DMS153 treated with DMSO at 0.1 percent for 48 hours (cell line): ENCODE results near the gene CPA3.

Experiments
- DNase-seq: peaks from one replicate; lab custom pipeline; 2025; ENCODE audit not compliant: unreplicated experiment; lab: John Stamatoyannopoulos, UW

The CPA3 gene

DNA sequence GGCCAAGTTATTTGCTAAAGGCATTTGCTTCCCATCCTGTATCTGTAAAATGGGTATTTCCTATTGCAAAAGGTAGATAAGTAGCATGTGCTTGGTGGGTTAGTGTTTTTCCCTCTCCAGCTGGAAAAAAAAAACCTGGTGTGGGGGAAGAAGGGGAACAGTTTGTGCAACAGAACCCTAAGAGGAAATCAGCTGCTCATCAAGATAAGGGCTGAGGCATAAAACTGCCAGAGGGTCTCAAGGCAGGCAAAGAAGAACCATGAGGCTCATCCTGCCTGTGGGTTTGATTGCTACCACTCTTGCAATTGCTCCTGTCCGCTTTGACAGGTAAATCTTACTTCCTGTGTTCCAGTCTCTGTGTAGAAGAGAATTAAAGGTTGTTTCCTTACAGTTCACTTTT is at the start of gene CPA3:
Gene CPA3 (plus strand): TSS at position 248 of the 400 bp plus-strand sequence. CDS start 12 bp downstream, at position 260.
- DNase-seq, result no peak

DNA sequence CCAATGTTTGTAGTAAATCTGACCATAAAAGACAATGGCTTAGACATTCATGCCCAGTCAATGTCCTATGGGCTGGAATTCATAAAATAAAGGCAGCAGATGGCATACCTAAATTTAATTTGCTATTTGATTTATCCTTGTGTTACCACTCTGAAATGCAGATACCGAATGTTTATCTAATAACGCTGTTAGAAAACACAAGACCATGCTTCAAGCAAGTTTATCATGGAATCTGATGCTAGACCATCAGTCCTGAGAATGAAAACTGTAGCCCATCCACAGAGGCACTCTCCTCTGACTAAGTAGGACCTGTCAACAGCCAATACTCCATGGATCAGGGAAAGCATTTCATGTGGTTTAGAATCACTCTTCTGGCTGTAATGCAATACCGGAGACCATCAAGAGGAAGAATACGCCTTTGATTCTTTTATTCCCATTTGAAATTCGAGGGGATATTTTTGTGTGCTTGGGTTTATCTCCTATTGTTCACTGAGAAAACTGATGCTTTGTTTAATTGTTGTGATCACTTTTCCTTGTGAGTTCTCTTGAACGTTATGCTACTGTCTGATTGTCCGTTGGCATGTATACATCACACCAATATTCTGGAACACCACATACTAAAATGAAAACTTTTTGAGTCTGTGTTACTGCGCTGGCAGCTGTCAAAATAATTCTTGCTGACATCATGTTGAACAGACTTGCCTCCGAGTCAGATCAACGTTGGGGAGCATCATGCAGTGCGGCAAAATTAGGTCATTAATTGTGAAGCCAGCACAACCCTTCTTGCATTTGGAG is 49.6 kb upstream of the CPA3 start:
- DNase-seq, result no peak

DNA sequence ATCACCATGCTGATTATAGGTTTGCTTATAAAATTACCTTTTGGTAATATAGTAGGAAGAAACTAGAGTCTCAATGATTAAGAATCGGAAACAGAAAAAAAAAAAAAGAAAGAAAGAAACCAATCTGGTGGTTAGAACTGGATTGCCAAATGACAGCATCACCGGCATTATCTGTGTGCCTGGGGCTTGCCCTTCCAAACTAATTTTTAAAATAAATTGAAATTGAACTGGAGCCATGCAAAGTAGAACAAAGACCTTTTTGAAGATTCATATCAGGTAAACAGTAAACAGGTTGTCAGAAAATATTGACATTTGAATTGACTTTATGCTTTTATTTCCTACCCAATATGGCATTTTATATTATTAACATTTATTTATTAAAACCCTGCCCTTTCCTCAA is 48.7 kb upstream of the CPA3 start:
- no peak for DNase-seq

DNA sequence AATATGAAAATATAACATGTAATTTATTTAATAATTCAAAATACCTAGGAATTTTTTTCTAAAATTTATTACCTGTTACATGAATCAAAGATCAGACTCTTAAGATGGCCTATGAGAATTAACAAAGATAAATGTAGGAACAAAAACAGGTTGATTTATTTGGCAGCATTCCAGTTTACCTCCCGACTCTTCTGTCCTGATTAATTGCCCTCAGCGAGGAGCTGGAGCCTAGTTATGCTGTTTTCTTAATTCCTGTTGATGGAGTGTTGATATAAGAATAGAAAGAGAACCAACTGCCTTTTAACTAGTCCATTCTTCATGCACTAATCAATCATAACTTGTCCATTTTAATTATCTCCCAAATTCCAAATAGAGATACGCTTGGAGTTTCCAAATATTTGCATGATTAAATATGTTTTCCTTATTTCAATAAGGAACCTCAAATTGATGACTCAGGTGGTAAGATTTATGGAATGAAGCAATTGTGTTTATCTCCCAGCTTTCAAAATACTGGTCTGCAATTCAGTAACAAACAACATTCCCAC is 48.0 kb upstream of the CPA3 start:
- peak; percentile 11 for DNase-seq

- no peak for DNase-seq
Observed at GRCh38 chr3:148820361-148821245, 44.5 kb upstream of the CPA3 start.

GRCh38 chr3:148823026-148823425 is 42.1 kb upstream of the CPA3 start:
- DNase-seq, result no peak

GRCh38 chr3:148825476-148825875 is 39.6 kb upstream of the CPA3 start:
- no peak for DNase-seq

DNA sequence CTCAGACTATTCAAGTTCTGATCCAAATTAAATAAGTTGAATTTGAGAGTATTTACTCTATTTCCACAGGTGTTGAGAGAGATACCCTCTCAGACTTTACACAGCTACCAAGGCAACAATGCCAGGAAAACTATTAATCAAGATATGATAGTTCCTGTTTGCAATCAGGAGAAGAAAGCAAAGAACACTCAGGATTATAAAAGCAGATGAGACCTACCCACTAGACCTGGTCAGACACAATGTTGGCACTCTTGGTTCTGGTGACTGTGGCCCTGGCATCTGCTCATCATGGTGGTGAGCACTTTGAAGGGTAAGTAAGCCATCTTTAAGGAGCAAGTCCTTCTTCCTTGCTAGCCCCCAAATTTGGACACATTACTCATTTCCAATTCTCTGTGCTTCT is 37.5 kb upstream of the CPA3 start, which contains the start of gene CPB1:
Gene CPB1 (plus strand): TSS at position 227 of the 400 bp plus-strand sequence. CDS start 13 bp downstream, at position 240.
- DNase-seq, result no peak

DNA sequence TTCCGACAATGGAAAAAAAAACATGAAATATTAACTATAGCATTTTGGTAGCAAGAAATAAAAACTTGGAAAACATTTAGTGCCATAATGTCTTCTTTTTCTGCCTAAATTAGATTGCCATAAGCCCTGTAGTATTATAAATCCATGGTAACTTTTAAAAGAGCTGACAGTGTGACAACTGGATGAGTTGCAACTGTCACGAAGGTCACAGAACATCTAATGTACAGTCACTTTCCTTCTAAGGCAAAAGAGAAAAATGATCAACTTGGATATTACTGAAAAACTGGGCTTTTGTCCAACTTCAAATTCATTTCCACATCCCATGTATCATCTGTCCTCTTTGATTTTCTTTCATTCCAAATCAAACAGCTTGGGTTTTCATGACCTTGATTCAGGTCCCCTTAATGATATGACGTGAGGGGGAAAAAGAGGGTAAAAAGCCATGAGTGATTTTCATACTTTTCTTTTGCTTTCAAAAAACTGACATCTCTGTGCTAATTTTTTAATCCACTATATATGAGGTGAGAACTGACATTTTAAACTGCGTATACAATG is 36.9 kb upstream of the CPA3 start:
- DNase-seq, result no peak

GRCh38 chr3:148829926-148830325 is 35.2 kb upstream of the CPA3 start:
- no peak for DNase-seq

- no peak for DNase-seq
Observed at GRCh38 chr3:148833223-148833622, 31.9 kb upstream of the CPA3 start.

DNA sequence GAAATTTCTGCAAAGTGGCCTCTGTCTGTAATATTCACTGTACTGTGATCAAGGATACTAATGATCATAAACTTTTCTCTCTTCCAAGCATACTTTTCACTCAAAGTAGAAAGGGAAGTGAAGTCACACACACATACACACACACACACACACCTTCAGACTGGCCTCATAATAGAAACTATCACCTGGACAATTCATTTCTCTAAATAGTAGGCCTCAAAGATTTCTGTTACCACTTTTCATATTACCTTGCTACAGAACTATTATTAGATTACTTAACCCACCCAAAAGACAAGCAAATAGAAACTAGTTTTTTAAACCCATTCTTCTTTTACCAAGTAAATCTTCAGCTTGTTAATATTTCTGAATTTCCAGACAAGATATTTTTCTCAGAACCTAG is 25.3 kb upstream of the CPA3 start:
- no peak for DNase-seq

DNA sequence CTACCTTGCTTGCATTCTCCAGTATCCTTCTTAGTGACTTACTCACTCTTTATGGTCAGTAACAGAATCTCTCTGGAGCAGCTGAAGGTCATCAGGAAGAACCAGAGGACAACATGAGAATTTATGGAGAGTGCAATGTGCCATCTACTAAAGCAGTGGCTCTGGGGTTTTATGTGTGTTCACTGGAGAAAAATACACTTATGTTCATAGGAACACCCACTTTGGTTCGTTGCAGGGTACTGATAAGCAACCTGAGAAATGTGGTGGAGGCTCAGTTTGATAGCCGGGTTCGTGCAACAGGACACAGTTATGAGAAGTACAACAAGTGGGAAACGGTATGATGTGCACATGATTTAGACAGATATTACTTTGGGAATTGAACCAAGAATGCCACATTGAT is 24.6 kb upstream of the CPA3 start:
- DNase-seq, result no peak

DNA sequence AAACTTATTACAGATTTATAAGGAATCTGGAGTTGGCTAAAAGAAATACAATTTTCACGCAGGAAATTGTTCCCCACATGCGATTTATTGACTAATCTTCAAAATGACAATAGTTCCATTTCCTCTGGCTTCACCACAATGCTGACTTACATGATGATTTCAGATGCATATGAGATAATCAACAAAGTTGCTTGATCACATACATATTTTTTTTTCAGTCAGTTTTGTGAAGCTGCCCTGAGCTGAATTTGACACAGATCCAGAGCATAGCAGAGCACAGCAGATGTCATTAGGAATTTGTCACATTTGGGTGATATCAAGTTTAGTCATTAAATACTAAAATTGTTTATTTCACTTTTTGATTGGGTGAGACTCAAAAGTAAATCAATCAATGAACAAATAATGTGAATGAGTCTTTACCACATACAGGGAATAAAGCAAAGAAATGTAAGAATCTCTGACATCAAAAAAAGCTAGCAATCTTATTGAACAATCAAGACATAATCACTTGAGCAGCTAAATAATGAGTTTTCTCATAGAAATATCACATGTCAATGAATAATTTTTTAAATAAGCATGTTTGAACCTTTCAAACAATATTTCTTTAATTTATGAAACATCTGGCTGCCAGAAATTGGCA is 19.2 kb upstream of the CPA3 start:
- DNase-seq, result no peak

- no peak for DNase-seq
Observed at GRCh38 chr3:148847351-148847750, 17.7 kb upstream of the CPA3 start.

- DNase-seq, result no peak
Observed at GRCh38 chr3:148848410-148848809, 16.7 kb upstream of the CPA3 start.

GRCh38 chr3:148852271-148852992 is 12.7 kb upstream of the CPA3 start:
- no peak for DNase-seq

DNA sequence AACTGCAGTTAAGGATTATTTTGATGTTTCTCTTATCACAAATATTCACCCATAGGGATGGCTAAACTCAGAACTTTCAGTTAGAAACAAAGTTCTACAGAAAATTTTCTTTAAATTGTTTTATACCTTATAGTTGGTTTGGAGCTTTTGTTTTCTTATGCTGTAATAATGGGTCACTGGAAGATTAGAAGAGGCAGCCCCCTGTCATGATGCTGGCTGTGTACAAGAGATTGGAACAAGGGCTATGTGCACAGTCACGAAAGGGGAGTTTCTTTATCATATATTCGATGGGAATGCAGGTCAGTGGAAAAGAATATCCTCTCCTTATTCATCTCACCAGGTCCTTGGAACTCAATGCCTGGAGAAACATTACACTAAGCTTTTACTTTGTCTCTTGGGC is 12.0 kb upstream of the CPA3 start:
- DNase-seq, result no peak

- no peak for DNase-seq
Observed at GRCh38 chr3:148854061-148854460, 11.0 kb upstream of the CPA3 start.

DNA sequence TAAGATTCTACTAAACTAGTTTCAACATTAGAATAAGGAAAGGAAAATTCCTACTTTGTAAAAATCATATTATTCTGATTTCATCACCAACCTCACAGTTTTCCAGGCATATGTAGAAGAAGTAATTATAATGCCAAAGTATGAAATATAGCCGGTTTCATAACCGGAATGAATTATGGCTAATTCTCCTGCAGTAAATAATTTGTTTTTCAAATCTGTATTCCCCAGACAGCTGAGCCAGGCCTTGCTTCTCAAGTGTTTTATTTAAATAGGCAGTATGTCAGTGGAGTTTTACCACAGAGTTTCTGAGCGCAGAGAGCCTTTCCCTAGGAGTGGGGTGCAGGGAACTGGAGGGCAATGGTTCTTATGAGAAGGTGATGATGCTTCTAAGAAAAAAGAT is 8.7 kb upstream of the CPA3 start:
- no peak for DNase-seq
